ENCODE measurements around the gene MSH5.
A peak's percentile ranks its signal among the peaks of the same experiment; 100 is the strongest.
"Not testable (repeated sequence)": the region's sequence is repeated elsewhere in the genome, so short reads cannot be mapped to it uniquely, and the experiment has no call there.

MSH5 gene

GRCh38 chr6:31739639-31740396 is at the start of gene MSH5:
TSS of gene MSH5 (plus strand) at chr6:31740005. CDS start at chr6:31740467, 462 bp downstream.
- DNase-seq: peak; percentile 92

DNA sequence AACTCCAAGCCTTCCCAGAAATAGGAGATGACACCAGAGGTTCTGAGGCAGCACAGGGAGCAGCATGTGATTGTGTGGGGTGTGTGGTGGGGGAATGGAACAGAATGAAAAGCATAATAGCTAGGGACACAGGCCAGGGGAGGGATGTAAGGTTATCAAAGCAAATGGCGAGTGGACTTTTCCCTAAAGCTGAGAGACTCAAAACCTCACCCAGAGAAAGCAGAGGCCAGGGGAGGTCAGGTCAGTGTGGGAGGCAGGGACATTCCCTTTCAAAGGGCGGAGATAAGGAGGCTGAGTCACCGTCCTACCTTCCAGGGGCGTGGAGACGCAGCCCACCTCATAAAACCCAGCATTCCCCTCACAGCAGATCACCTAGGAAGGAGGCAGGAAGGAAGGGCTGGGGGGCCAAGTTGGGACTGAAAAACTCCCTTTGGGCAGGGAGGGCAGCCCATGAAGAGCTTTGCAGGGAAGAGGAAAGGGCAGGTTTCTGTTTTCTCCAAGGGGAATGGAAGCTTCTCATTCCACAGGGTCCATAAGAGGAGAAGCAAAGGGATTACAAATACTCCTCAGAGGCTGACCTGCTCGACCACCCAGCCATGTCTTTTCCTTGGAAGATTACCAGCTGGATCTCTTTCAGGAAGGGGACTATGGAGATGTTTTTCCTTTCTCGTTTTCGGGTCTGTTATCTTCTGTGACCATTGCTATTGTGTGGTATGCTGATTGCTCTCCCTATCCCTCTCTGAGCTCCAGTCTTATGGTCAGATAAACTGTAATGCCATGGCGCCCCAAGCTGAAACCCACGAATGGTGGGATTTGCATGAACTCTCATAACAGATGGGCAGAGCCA is 49.4 kb upstream of the MSH5 start:
- DNase-seq: no peak

GRCh38 chr6:31691078-31691463 is 48.7 kb upstream of the MSH5 start:
- DNase-seq: no peak

GRCh38 chr6:31691564-31692108 is 48.2 kb upstream of the MSH5 start:
- no peak for DNase-seq

DNA sequence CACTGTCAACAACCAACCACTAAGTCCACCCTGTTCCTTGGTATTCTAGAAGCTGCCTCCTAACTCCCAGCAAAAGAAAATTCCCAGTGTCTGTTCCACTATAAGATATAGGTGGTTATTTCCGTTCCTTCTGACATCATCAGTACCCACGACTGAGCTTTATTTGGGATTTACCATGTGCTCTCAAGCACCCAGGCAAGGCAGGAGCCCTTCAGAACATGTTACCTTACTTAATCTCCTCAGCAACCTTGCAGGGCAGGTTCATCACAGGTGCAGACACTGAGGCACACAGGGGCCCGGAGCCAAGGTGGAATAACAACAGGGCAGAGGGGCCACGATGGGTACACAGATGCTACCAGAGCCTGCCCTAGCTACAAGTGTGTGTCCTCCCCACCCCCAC is 47.5 kb upstream of the MSH5 start:
- DNase-seq: no peak

DNA sequence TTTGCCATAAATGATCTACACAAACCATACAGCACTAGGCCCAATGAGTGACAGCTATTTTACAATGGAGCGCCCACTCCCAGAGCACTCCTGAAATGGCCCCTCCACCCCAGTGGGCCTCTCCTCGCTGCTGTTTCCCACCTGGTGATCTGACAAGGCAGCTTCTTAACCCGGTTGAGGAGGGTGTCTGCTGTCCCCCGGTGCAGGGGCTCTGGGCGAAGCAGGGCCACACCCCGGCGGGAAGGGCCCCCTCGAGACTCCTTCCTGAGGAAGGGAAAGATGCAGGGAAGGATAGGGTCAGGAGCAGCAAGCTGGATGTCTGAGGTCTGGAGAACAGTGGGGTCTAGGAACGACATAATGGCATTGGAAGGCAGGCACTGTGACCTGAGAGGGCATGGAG is 46.9 kb upstream of the MSH5 start:
- no peak for DNase-seq

DNA sequence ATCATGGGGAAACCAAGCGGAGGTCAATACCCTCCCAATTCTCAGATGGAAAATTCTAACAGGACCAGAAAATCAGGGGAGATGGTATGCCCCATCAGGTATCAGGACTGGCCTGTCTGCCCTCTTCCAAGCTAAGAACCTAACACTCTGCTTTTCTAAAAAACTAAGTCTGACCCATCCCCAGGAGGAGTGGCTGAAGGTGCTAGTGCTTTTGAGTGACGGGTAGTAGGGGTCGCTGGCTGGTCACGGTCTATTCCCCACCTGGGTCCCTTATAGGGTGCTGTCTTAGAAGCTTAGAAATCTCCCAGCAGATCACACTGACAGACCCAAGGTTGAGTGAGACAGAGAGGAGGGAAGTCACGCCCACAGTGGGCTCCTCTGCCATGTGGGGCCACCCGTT is 46.3 kb upstream of the MSH5 start:
- no peak for DNase-seq

GRCh38 chr6:31697555-31697954 is 42.2 kb upstream of the MSH5 start:
- DNase-seq: no peak

GRCh38 chr6:31700740-31701401 is 38.9 kb upstream of the MSH5 start:
- no peak for DNase-seq

- DNase-seq: no peak
These were observed 38.0 kb upstream of the MSH5 start for GRCh38 chr6:31701666-31702404.

DNA sequence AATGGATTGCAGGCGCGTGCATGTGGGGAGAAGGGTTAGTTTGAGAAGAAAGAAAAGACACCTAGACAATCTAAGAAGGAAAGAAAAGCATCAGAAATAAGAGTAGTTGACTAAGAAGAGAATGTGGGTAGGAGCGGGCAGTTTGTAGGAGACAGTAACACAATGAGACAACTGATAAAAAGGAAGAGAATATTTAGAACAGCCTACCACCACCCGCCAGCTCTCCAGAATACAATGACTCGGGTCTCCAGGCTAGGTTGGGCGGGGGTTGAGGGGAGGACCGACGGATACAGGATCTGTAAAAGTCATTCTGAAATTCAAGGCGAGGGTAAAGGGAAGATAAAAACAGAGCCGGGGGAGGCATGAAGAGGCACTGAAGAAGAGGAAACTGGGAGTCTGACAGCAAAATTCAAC is 37.4 kb upstream of the MSH5 start:
- no peak for DNase-seq

DNA sequence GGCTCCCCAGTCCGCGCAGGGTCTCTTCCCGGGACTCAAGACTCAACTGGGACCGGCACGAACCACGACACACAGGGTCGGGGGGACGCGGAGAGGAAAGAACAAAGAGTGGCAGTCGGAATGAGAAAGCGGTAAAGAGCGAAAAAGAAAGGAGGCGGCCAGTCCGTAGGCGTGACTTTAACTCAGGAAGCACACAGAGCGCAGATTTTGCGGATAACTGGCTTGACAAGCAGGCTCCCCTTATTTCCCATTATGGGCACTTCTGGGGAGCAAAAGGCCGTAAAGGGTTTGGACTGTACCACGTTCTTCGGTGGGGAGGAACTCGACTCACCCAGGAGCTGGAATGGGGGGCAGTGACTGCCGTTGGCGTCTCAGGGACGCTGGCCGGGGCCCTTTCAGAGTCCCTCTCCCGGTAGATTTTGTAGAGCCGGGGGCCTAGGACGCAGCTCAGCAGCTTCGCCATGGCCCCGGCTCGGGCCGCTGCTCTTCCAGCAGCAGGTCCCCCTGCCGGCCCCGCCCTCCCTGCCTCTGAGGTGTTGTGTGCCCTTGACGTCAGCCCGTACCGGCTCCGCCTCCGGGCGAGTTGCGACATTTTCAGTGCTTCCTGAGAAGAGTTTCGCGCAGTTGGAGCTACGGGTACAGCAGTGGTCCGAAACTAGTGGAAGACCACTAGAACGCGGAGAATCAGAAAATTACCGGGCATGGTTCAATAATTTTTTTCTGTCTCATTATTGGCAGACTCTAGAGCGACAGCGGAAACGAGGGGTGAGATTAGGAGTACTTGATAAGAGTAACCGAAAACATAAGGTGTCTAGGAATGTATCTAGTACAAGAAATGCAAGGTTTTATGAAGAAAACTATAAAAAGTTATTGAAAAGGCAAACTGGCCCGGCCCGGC is 36.7 kb upstream of the MSH5 start, which contains the start of gene ABHD16A:
TSS of gene ABHD16A (minus strand) at position 506 of the 898 bp plus-strand sequence. CDS start at position 463, 43 bp downstream.
- peak; percentile 97 for DNase-seq

GRCh38 chr6:31705931-31706330 is 33.9 kb upstream of the MSH5 start:
- DNase-seq: no peak

DNA sequence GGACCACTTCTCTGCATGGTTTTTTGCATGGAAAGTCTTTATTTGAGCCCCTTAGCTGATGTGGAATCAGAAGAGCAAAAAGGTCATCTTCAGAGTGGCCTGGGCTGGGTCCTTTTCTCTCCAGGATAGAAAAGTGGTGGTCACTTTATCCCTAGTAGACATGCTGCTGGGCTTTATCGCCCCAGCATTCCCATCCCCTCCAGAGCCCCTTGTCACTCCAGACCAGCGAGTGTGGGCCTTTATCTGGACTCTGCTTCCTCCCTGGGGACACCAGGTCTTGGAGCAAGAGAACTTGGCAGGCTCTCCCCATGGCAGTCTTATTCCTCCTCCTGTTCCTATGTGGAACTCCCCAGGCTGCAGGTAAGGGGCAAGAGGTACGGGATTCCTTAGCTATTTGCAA is 33.2 kb upstream of the MSH5 start, which contains the start of gene LY6G6F:
TSS of gene LY6G6F (plus strand) at position 268 of the 400 bp plus-strand sequence. CDS start at position 309, 41 bp downstream.
- no peak for DNase-seq

DNA sequence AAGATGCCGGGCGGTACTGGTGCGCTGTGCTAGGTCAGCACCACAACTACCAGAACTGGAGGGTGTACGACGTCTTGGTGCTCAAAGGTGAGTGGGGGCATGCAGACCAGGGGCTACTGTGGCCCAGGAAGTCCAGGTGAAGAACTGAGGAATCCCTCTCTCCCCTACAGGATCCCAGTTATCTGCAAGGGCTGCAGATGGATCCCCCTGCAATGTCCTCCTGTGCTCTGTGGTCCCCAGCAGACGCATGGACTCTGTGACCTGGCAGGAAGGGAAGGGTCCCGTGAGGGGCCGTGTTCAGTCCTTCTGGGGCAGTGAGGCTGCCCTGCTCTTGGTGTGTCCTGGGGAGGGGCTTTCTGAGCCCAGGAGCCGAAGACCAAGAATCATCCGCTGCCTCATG is 32.1 kb upstream of the MSH5 start:
- no peak for DNase-seq

GRCh38 chr6:31708224-31708623 is 31.6 kb upstream of the MSH5 start:
- no peak for DNase-seq

DNA sequence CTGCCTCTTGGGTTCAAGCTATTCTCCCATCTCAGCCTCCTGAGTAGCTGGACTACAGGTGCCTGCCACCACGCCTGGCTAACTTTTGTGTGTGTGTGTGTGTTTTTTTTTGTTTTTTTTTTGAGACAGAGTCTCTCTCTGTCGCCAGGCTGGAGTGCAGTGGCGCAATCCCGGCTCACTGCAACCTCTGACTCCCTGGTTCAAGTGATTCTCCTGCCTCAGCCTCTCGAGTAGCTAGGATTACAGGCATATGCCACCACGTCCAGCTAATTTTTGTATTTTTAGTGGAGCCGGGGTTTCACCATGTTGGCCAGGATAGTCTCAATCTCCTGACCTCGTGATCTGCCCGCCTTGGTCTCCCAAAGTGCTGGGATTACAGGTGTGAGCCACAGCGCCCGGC is 30.6 kb upstream of the MSH5 start:
- not testable (repeated sequence) for DNase-seq

GRCh38 chr6:31710523-31711219 is 29.1 kb upstream of the MSH5 start:
- no peak for DNase-seq

DNA sequence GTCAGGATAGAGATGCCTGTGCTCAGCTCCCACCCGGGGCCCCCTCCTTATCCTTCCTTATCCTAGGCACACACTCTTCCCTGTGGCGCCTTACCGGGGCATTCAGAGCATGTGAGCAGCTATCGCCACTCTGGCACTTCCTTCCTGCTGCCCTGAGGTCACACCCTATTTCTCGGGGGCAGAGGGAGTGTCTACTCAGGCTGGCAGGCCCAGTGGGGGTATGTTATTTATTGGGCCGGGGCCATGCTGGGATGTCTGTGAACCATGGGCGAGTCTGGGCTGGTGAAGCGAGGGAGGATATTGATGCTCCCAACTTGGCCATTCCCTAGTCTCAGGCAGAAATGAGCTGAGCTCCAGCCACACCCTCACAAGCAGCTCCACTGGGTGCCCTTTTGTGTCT is 28.6 kb upstream of the MSH5 start:
- no peak for DNase-seq

DNA sequence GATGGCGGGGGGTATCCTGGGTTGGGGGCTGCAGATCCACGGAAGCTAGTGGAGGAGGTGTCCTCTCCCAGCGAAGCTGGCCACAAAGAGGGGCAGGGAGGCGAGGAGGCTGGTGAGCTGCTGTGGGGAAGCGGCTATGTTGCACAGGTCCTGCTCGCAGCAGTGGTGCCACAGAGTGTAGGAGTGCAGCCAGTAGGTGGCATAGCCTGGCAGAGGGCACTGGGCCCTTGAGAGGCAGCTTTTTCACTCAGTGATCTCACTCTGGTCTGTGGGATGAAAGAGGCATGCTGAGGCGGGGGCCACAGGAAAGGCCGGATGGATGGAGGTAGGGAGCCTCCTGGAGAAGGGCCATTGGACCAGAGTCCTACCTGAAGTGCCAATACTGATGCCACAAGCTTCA is 27.5 kb upstream of the MSH5 start:
- DNase-seq: no peak

GRCh38 chr6:31713465-31713864 is 26.3 kb upstream of the MSH5 start:
- no peak for DNase-seq
